ENCODE results near the gene ARRDC5. TPM values are rescaled to one million over a fixed set of nuclear protein-coding genes. Genes with fewer than 3 reads are reported as not detected.

Gene ARRDC5
- total and polyA plus RNA-seq, 10 donors: 1.4 to 9.4 (median 6.5) TPM

- Histone ChIP-seq H3K4me3 (no peak overlapping the region), H3K27me3 (replicated peaks in 1 of 7) (peaks cover 0 to 16% (median 8%) of the 10 kb centered on the region in 7 donors), H3K36me3 (no peaks in the 10 kb centered on the region), H3K9me3 (no peaks in the 10 kb centered on the region), H3K27ac (no peak overlapping the region), H3K4me1 (peaks cover 4 to 24% (median 12%) of the 10 kb centered on the region in 6 donors)
- intact Hi-C loops (cut with DNase I; ENCODE audit: low total_unique reads): no loop called here
- 83 to 89% (median 87%) methylated on average over 11 of the region's 11 CpGs for WGBS, 5 donors
- DNase-seq: no peak
- TF ChIP-seq POLR2AphosphoS5 (IDR thresholded peaks at IDR 0.05): no peak
- no peak for TF ChIP-seq CTCF (IDR thresholded peaks at IDR 0.05 in 8 of 11, conservative IDR thresholded peaks at IDR 0.05 in 3 of 11)
- no peak for TF ChIP-seq POLR2A (IDR thresholded peaks at IDR 0.05)
Measured at GRCh38 chr19:4879041-4879440, 23.7 kb downstream of the ARRDC5 start.

- peaks cover 0 to 16% (median 8%) of the 10 kb centered on the region in 7 donors for H3K27me3 ChIP-seq (replicated peaks in 1 of 7)
- H3K27ac ChIP-seq: peak overlapping the region in 1 of 8 donors; percentile 13
- no peak for TF ChIP-seq POLR2A (IDR thresholded peaks at IDR 0.05)
- TF ChIP-seq POLR2AphosphoS5 (IDR thresholded peaks at IDR 0.05): peak in 1 of 3 donors; percentile 20
- no peak overlapping the region for H3K4me3 ChIP-seq
- intact Hi-C loops (cut with DNase I; ENCODE audit: low total_unique reads): no loop called here
- no peaks in the 10 kb centered on the region for H3K36me3 ChIP-seq
- no peaks in the 10 kb centered on the region for H3K9me3 ChIP-seq
- 8 to 24% (median 13%) methylated on average over 14 to 23 of the region's 23 CpGs for WGBS, 5 donors
- H3K4me1 ChIP-seq: peaks cover 4 to 24% (median 12%) of the 10 kb centered on the region in 6 donors
- DNase-seq: no peak
Measured at GRCh38 chr19:4878491-4878968, 24.2 kb downstream of the ARRDC5 start.

GRCh38 chr19:4877753-4878490 is 24.8 kb downstream of the ARRDC5 start:
- DNase-seq: peak; percentile 75
- Histone ChIP-seq H3K27me3 (replicated peaks in 1 of 7) (peaks cover 0 to 16% (median 8%) of the 10 kb centered on the region in 7 donors), H3K9me3 (no peaks in the 10 kb centered on the region), H3K27ac (peak overlapping the region in 1 of 8 donors; percentile 13), H3K4me3 (no peak overlapping the region), H3K36me3 (no peaks in the 10 kb centered on the region), H3K4me1 (peaks cover 4 to 24% (median 12%) of the 10 kb centered on the region in 6 donors)
- 26 to 58% (median 55%) methylated on average over 17 to 30 of the region's 30 CpGs for WGBS, 5 donors
- intact Hi-C loops (cut with DNase I; ENCODE audit: low total_unique reads): no loop called here
- TF ChIP-seq POLR2A (IDR thresholded peaks at IDR 0.05) (no peak), CTCF (IDR thresholded peaks at IDR 0.05 in 8 of 11, conservative IDR thresholded peaks at IDR 0.05 in 3 of 11) (no peak), POLR2AphosphoS5 (IDR thresholded peaks at IDR 0.05) (peak in 1 of 3 donors; percentile 38)

- peaks cover 4 to 46% (median 24%) of the 10 kb centered on the region in 6 donors for H3K4me1 ChIP-seq
- no peaks in the 10 kb centered on the region for H3K9me3 ChIP-seq
- intact Hi-C loops (cut with DNase I; ENCODE audit: low total_unique reads): loop anchor here (5.0 kb wide), 2 partner anchors 38 to 158 kb away; no protein-coding TSS in a partner anchor
- H3K27me3 ChIP-seq (replicated peaks in 1 of 7): peaks cover 0 to 16% (median 8%) of the 10 kb centered on the region in 7 donors
- no peak for TF ChIP-seq POLR2A (IDR thresholded peaks at IDR 0.05)
- no peak for TF ChIP-seq POLR2AphosphoS5 (IDR thresholded peaks at IDR 0.05)
- TF ChIP-seq CTCF (IDR thresholded peaks at IDR 0.05 in 8 of 11, conservative IDR thresholded peaks at IDR 0.05 in 3 of 11): no peak
- H3K27ac ChIP-seq: no peak overlapping the region
- DNase-seq: no peak
- no peak overlapping the region for H3K4me3 ChIP-seq
- WGBS, 5 donors: 82 to 98% (median 88%) methylated on average over 3 of the region's 3 CpGs
- no peaks in the 10 kb centered on the region for H3K36me3 ChIP-seq
Measured at GRCh38 chr19:4873930-4874329, 28.8 kb downstream of the ARRDC5 start.
